OCI-LY7 (cell line): ENCODE data around the gene TGFBI.

ENCODE experiments used
- EZH2phosphoT487 ChIP-seq: fragments of 200-600 bp; sonication (generic); IDR thresholded peaks from 2 replicates; pipeline ENCODE4 v1.6.1; 2018; ENCODE audit warnings: low read depth, borderline replicate concordance, mild to moderate bottlenecking, mixed run types, antibody characterized with exemption, low read length, moderate library complexity, mixed read lengths
- TF ChIP-seq, protein P1 (sequence below): fragments of 200-600 bp; sonication (generic); conservative IDR thresholded peaks from 2 replicates; pipeline ENCODE4 v1.5.1; 2014; ENCODE audit warnings: mild to moderate bottlenecking, antibody characterized with exemption, low read length, moderate library complexity, mixed read lengths

DNA sequence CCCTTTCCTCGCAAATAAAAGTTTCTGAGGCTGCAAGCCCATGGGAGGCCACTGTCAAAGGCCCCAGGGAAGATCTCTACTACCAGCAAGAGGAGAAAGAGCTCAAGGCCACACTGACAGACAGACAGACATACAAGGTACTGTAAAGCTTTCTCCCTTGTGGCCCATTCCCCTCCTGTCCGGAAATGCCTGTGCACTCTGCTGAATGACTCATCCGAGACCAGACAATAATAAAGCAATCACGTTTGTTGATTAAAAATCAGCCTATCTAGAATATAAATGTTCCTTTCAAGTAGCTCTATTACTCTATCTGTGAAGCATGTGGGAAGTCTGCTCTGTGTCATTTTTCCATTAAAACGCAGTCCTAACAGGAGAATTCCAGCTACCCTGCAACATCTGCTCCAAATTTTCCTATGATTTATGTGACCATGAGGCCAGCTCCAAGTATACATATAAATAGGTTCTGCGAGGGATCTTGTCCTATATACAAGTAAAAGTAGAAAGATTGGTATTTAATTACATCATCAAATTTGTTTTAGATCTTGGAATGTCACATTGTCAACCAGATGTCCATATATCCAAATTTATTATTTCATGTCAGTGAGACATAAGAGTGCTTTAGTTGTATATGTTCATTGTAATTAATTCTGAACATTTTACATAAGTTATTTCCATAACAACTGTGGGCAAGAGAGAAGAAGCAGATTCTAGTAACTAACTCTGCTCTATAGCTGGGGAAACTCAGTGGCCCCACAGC lies 34.7 kb upstream of the TGFBI start:
- TF ChIP-seq, protein P1, sequence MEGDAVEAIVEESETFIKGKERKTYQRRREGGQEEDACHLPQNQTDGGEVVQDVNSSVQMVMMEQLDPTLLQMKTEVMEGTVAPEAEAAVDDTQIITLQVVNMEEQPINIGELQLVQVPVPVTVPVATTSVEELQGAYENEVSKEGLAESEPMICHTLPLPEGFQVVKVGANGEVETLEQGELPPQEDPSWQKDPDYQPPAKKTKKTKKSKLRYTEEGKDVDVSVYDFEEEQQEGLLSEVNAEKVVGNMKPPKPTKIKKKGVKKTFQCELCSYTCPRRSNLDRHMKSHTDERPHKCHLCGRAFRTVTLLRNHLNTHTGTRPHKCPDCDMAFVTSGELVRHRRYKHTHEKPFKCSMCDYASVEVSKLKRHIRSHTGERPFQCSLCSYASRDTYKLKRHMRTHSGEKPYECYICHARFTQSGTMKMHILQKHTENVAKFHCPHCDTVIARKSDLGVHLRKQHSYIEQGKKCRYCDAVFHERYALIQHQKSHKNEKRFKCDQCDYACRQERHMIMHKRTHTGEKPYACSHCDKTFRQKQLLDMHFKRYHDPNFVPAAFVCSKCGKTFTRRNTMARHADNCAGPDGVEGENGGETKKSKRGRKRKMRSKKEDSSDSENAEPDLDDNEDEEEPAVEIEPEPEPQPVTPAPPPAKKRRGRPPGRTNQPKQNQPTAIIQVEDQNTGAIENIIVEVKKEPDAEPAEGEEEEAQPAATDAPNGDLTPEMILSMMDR: no peak
- TF ChIP-seq EZH2phosphoT487: no peak
